Fibroblast of skin of left biceps (primary cell): ENCODE measurements around the gene ZDHHC18.

Experiments
- DNase-seq, 2 experiments: peaks; one replicate each; pipeline ENCODE4 v3.0.0-alpha.2; 2013; ENCODE audit warnings: low read depth in 2 of 2

Gene ZDHHC18, protein sequence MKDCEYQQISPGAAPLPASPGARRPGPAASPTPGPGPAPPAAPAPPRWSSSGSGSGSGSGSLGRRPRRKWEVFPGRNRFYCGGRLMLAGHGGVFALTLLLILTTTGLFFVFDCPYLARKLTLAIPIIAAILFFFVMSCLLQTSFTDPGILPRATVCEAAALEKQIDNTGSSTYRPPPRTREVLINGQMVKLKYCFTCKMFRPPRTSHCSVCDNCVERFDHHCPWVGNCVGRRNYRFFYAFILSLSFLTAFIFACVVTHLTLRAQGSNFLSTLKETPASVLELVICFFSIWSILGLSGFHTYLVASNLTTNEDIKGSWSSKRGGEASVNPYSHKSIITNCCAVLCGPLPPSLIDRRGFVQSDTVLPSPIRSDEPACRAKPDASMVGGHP

DNA sequence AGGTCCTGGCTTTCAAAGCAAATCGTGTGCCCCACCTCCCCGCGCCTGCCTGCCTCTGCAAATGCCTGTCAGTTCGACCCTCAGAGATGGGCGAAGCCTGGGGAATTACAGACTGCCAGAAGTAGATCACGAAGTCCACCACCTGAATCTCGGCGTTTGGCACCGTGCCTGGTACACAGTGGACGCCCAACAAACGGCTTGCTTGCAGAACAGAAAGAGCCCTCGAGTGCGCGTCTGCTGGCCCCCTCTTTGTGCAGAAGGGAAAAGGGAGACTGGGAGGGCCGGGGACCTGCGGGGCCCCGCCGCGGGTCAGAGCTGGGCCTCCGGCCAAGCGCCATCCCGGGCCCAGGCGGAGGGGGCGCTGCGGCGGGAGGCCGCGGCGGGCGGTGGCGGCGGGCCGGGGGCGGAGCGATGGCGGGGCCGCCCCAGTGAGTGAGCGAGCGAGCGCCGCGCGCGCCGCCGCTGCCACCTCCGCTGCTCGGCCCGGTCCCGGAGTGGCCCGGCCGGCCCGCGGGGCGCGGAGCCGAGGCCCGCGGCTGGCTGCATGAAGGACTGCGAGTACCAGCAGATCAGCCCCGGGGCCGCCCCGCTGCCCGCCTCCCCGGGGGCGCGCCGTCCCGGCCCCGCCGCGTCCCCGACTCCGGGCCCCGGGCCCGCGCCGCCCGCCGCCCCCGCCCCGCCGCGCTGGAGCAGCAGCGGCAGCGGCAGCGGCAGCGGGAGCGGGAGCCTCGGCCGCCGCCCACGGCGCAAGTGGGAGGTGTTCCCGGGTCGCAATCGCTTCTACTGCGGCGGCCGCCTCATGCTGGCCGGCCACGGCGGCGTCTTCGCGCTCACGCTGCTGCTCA lies at the start of gene ZDHHC18:
Gene ZDHHC18, plus strand, starts transcription at position 428 of the 845 bp plus-strand sequence. Its CDS starts 117 bp downstream, at position 545.
- no peak for DNase-seq

DNA sequence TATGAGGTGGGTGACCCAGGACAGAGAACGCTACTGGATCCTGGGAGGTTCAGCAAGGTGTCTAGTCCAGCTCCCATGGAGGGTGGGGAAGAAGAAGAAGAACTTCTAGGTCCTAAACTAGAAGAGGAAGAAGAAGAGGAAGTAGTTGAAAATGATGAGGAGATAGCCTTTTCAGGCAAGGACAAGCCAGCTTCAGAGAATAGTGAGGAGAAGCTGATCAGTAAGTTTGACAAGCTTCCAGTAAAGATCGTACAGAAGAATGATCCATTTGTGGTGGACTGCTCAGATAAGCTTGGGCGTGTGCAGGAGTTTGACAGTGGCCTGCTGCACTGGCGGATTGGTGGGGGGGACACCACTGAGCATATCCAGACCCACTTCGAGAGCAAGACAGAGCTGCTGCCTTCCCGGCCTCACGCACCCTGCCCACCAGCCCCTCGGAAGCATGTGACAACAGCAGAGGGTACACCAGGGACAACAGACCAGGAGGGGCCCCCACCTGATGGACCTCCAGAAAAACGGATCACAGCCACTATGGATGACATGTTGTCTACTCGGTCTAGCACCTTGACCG lies 47.3 kb upstream of the ZDHHC18 start:
- DNase-seq = no peak

DNA sequence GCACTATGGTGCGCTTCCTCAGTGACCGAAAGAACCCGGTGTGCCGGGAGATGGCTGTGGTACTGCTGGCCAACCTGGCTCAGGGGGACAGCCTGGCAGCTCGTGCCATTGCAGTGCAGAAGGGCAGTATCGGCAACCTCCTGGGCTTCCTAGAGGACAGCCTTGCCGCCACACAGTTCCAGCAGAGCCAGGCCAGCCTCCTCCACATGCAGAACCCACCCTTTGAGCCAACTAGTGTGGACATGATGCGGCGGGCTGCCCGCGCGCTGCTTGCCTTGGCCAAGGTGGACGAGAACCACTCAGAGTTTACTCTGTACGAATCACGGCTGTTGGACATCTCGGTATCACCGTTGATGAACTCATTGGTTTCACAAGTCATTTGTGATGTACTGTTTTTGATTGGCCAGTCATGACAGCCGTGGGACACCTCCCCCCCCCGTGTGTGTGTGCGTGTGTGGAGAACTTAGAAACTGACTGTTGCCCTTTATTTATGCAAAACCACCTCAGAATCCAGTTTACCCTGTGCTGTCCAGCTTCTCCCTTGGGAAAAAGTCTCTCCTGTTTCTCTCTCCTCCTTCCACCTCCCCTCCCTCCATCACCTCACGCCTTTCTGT lies 46.0 kb upstream of the ZDHHC18 start:
- DNase-seq = no peak

DNA sequence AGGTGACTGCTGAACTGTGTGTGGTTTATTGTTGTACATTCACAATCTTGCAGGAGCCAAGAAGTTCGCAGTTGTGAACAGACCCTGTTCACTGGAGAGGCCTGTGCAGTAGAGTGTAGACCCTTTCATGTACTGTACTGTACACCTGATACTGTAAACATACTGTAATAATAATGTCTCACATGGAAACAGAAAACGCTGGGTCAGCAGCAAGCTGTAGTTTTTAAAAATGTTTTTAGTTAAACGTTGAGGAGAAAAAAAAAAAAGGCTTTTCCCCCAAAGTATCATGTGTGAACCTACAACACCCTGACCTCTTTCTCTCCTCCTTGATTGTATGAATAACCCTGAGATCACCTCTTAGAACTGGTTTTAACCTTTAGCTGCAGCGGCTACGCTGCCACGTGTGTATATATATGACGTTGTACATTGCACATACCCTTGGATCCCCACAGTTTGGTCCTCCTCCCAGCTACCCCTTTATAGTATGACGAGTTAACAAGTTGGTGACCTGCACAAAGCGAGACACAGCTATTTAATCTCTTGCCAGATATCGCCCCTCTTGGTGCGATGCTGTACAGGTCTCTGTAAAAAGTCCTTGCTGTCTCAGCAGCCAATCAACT lies 45.2 kb upstream of the ZDHHC18 start:
- no peak for DNase-seq

DNA sequence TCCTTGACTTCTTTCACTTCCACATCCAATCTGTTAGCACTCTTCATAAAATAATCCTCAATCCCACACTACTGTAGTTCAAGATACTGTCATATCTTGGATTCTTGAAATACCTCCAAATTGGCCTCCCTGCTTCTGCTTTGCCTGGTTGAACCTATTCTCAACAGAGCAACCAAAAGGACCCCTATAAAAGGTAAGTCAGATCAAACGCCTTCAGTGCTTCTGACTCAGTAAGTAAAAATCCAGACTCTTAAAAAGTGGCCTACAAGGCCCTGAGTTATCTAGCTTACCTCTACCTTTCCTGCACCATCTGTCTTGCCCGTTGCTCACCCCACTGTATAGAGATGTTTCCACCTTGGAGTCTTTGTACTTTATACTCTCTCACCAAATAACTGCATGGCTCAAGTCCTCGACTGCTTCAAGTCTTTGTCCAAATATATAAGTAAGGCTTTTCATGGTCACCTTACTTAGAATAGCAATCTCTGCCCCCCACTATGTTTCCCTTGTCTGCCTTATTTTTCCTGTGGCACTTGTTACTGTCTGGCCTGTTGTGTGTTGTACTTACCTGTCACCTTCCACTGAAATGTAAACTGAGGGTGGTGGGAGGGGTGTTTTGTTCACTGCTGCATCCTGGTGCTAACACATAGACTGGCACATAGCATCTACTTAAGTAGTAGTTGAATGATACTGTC lies 43.8 kb upstream of the ZDHHC18 start:
- no peak for DNase-seq

DNA sequence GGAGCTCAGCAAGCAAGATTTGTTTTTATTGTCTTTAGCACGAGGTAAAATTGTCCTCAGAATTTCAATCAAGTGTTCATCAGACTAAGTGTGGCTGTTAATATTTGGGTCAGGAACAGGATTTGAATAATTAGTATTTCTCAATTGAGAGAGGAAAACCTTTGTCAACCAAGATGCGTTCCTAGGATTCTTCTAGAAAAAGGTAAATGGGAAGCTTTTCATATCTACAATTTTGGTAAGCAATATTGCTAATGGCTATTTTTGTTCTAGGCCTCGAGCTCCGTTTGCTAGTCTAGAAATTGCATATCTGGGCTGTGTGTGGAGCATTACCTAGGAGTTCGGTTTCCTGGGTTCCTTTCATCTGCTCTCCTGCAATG lies 42.9 kb upstream of the ZDHHC18 start:
- DNase-seq = no peak

DNA sequence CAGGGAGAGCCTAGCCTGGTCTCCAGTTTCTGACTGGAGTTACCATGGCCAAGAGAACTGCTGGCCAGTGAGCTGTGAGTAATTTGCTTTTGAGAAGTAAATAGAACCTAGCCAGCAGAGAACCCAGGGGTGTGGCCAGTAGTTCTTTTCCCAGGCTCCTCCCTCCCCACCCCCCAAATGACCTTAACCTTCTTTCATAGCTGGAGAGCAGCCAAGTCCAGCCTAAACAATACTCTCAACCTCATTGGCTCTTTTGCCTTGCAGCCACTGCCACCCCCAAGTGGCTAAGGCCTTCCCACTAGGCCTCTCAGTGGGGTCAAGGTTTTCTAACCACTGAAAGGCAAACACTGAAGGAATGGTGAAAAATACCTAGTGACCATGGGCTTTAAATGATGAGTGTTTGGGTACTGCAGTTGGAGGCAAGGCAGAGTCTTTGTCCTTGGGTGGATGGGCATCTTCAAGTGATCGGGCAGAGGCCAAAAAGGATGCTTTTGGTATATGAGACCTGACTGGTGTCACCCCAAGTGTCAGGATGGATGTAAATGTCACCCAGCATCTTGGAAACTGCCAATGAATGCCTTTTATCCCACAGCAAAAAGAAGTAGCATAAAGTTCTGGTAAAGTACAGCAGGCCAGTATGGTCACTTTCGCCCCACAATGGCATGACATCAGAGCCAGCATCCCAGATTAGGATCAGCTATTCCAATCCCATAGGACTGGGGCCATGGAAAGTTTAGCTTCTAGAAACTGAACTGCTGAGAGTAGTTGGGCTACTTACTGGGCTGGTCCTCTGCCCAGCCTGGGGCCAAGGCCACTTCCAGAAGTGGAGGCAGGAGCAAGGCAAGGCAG lies 42.2 kb upstream of the ZDHHC18 start:
- DNase-seq = no peak

DNA sequence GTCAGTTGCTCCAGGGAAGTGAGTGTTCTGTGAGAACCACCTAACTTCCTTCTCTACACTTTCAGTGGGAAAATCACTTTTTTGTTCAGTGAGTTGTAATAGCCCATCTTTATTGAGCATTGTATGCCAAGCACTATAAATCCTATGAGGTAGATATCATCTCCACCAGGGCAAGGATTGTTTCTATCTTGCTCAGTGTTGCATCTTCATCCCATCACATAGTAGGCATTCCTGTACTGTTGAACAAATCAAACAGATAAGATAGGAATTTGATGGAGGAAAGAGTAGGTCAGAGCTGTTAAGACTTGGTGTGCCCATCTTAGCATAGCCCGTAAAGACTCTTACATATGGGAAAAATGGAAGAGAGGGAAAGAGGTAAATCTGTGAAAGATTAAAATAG lies 41.6 kb upstream of the ZDHHC18 start:
- no peak for DNase-seq

DNA sequence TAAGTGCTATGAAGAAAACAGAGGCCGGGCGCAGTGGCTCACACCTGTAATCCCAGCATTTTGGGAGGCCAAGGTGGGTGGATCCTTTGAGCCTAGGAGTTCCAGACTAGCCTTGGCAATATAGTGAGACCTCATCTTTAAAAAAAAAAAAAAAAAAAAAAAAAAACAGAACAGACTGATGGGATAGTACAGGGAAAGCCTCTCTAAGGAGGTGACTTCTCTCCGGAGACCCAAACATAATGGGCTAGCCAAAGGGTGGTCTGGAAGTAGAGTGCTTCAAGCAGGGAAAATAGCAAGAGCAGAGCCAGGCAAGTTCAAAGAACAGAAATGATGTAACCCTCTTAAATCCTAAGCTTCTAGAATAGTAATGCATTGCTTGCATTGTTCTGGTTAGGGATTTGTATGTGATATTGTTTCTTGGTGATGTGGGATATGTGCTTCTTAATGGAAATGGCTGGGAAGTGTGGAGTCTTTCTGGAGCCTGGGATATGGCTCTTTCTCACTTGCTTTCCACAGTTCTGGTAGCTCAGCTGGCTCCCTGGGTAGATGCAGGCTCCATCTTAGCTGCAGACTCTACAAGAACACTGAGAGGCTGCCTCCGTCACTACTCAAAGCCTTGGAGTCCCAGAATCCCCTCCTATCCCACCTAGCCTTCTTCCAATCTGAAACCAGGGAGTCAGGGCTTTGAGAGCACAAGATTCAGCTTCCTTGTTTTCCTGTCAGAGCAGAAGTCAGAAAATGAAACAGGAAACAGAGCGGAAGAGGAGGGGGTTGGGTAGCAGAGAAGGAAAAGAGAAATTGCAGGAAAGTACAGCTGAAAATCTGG lies 40.7 kb upstream of the ZDHHC18 start:
- no peak for DNase-seq

DNA sequence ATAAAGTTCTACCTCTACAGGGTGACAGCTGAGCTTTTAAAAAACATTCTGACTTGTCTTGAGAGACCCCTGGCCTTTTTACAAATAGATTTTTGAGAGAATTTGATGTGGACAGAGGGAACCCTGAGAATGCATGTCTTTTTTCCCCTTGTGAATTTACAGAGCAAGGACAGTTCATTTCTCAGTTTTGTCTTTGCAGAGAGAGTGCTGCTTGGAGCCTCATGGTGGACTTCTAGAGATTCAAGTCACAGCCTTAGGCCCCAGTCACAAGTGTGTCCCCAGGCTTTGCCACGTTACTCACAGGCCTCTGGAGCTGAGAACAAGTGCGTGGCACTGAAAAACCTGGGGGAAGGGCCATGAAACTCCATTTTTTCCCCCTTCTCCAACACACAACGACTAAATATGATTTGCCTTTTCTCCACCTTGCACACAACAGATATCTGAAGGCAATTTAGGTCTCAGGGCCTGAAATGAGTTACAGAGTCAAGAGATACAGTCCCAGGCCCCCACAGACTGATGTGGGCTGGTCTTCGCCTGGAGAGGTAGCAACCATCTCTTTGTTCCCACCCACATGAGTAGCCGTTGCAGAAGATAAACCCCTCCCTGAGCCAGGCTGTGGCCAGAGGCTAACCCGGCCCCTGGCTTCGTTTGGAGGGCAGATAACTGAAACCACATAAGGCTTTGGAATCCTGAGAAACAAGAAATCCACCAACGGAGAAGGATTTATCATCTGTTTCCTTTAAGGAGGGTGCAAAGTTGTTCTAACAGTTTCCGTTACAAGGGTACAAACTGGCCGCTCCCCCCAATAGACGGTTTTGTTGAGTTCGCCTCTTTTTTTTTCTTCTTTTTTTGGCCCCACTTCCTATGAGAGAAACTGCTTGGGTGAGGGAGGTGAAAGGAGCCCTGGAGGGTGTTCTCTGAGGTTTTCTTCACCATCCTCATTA lies 39.8 kb upstream of the ZDHHC18 start:
- DNase-seq = no peak

DNA sequence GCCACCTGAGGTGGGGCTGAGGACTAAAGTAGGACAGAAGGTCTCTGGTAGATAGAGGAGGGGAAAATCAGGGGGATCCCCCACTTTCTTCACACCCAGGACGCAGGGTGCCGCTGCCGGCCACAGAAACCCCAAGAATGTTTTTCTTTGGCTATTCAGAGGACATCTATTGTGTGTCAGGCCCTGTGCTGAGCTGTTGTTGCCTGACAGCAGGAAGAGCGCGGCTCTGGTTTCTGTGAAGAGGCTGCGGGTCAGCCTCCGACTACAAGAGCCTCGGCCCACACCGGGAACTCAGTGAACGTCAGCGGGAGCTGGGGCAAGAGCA lies 39.1 kb upstream of the ZDHHC18 start:
- no peak for DNase-seq

DNA sequence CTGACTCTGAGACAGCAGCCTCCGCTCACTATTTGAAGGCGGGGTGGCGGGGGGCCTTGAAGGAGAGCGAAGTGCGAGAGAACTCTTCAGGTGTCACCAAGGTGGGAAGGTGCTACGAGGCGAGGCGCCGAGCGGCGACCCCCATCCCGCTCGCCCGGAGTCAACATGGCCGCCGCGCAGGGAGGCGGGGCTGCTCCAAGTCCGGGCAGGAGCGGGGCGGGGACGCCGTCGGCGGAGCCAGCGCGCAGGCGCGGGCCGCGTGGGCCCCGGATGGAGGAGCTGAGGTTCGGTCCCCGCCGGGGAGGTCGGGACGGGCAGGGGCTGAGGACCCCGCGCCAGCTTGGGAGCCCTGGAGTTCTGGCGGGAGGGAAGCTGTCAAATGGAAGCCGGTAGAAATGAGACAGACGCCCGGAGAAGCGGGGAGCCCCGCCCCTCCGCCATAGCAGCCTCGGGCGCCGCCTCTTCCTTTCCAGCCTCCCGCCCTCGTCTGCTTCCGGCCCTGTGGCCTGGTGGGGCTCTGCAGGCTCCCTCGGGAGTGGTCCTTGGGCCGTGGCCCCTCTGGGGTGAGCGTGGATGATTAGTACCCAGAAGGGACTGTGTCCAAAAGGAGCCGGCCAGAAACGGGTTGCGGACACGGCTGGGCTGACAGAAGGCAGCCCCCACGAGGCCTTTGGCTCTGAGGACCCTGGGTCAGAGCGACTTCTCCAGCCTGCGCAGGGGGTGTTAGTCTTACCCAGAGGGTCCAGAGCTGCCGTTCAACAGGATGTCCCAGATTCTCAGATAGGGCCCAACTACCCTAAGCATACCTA lies 38.6 kb upstream of the ZDHHC18 start, which contains the start of gene PIGV:
Gene PIGV, plus strand, starts transcription at position 245 of the 809 bp plus-strand sequence. CDS start 2,866 bp downstream, outside the sequence.
- peak in 1 of 2 experiments; percentile 62 for DNase-seq

DNA sequence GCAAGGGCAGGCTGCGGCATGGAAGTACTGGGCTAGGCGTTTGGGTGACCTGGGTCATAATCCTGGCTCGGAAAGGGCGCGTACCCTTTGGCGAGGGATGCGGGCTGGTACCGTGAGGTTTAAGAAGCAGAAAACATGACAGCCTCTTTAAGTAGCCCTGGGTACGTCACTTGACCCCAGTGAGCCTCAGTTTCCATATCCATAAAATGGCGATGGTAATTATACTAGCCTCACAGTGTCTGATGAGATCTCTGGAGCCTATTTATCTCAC lies 38.0 kb upstream of the ZDHHC18 start:
- no peak for DNase-seq

DNA sequence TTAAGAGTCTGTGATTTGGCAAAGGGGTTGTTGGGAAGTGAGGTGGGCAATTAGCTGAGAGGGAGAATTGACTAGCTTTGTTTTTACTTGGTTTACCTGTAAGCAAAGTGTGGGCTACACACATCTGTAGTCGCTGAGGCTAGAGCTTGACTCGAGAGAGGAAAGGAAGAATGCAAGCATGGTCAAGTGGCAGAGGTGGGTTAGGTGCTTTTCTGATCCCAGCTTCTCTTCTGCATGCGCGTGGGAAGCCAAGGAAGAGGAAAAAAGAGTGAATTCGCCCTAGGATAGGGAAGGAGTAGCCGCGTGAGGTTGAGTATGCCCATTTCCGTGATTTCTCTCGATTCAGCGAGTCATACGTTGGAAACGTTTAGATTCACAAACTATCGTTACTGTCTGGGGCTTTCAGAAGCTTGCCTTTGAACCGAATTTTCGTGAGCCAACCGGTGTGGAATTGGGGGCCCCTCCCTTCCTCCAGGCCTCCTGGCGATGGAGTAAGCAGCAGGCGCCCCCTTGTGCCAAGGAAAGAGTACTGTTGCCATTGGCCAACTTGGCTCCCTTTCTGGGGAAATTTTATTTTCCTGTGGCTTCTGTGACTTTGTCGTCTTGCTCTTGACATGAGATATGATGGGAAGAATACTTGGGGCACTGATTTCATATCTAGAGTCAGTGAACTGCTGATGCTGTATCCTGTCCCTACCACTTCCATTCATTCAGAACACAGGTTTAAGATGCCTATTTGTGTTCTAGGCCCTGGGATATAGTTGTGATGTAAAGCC lies 37.5 kb upstream of the ZDHHC18 start:
- peak in 1 of 2 experiments; percentile 66 for DNase-seq

DNA sequence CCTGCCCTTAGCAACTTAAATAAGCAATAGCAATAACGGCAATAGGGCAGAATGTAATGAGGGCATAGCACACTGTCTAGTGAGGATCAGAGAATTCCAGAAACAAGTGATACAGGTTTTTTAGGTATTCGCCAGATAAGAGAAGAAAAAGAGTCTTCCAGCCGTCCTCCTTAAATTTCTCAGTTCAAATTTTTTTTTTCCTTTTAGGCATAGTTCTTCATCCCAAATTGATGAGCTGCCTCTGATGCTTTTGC lies 36.9 kb upstream of the ZDHHC18 start:
- DNase-seq = no peak

DNA sequence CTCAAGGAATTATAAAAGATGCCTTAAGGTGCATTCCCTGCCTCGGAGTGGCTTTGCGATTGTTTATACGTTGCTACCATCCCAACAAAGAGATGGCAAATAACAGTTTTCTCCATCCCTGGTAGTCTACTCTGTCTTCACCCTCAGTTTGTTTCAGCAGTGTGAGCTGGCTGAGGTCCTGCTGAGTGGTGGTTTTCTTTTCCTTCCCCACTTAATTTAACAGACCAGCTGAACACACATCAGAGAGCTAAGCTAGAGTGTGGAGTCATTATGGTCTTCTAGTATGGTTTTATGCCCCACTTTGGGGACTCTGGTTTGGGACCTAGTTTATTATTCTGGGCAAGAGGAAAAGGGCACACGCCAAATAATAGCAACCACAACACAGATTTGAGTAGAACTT lies 36.6 kb upstream of the ZDHHC18 start:
- DNase-seq = no peak

DNA sequence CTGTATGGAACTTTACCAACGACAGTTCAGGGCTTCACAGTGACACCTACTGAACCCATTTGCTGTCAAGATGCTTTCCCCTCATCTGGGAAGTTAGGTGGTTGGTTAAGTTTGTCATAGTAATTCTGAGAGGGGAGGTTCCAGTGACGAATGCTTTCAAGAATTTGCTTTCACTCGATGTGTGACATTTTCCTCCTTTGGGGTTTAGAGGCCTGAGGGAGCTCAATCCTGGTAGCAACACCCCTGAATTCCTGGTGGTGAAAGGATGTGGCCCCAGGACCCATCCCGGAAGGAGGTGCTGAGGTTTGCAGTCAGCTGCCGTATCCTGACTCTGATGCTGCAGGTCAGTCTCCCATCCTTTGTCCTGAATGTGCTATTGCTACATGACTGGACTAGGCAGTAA lies 35.9 kb upstream of the ZDHHC18 start:
- no peak for DNase-seq
